GM12878 (cell line): ENCODE results near the gene C7orf33. TPM values are rescaled to one million over a fixed set of nuclear protein-coding genes. Genes with fewer than 3 reads are reported as not detected.

Experiments used
- polyA plus RNA-seq, 11 experiments: library from polyadenylated mRNA; depleted of rRNA in 4 of 11; unstranded in 6 of 11; stranded (reverse) in 5 of 11; fragments of >200 nt; fragmentation: Nextera tagmentation in 4 of 11; fragmentation: Illumina TruSeq in 1 of 11; extraction: Ambion mirVana in 4 of 11; extraction: Trizol in 1 of 11; gene quantifications; 1 replicate in 1 of 11; 2 replicates in 10 of 11; pipeline versions ENCODE4 v1.2.1 to v1.2.3, GENCODE V29; 2011 to 2016; ENCODE audit warnings: inconsistent platforms in 2 of 11, missing spikeins in 2 of 11, low read depth in 1 of 11
- total RNA-seq, 4 experiments: library from RNA; depleted of rRNA in 3 of 4; stranded (reverse); fragments of >200 nt in 3 of 4; fragmentation: Illumina TruSeq in 1 of 4; extraction: Trizol in 1 of 4; gene quantifications; 2 replicates each; pipeline versions ENCODE4 v1.2.1 to v1.2.3, GENCODE V29; 2013 to 2021

Gene C7orf33
- total and polyA plus RNA-seq, 10 of the 15 experiments (the other 5 are each of a cell fraction or from before 2014, with no cell fraction given), result not detected

Other genes starting within 250 kb of the C7orf33 start
- 35.0 and 36.9 TPM in 2 replicates for gene CUL1, start 108.1 kb downstream of the C7orf33 start, total RNA-seq (2014; rRNA removed)
- gene CUL1, start 108.1 kb downstream of the C7orf33 start, total RNA-seq (2014; rRNA removed; fragmentation: Illumina TruSeq; extraction: Trizol), result 48.0 and 48.9 TPM in 2 replicates
- 39.7 and 40.7 TPM in 2 replicates for gene CUL1, start 108.1 kb downstream of the C7orf33 start, total RNA-seq (2021)
- 51.4 and 60.4 TPM in 2 replicates for gene CUL1, start 108.1 kb downstream of the C7orf33 start, polyA plus RNA-seq (2011; rRNA removed)
- 50.2 and 55.1 TPM in 2 replicates for gene CUL1, start 108.1 kb downstream of the C7orf33 start, polyA plus RNA-seq (2014; fragmentation: Illumina TruSeq; extraction: Trizol)
- 10 to 100 TPM; 13.3 to 21.4 TPM for gene CUL1, start 108.1 kb downstream of the C7orf33 start, polyA plus RNA-seq (2014; fragmentation: Nextera tagmentation; extraction: Ambion mirVana)
- 38.4 and 42.9 TPM in 2 replicates for gene CUL1, start 108.1 kb downstream of the C7orf33 start, polyA plus RNA-seq (2014; rRNA removed)
- 10 to 100 TPM; 63.5 to 63.9 TPM for gene CUL1, start 108.1 kb downstream of the C7orf33 start, polyA plus RNA-seq (2016; fragmentation: Nextera tagmentation; extraction: Ambion mirVana)